ENCODE measurements around the gene FUZ.
A peak's percentile ranks its signal among the peaks of the same experiment; 100 is the strongest.

FUZ gene

GRCh38 chr19:49850487-49851342 is 37.6 kb upstream of the FUZ start, which contains the start of gene PTOV1:
Gene PTOV1 (plus strand): TSS chr19:49851159.
- DNase-seq (ENCODE audit: low spot score): peak; percentile 94

- no peak for DNase-seq (ENCODE audit: low spot score)
These were observed 37.1 kb upstream of the FUZ start for GRCh38 chr19:49850221-49850486.

GRCh38 chr19:49849433-49850220 is 36.5 kb upstream of the FUZ start:
- no peak for DNase-seq (ENCODE audit: low spot score)

GRCh38 chr19:49848938-49849337 is 35.8 kb upstream of the FUZ start:
- DNase-seq (ENCODE audit: low spot score): no peak

- peak; percentile 41 for DNase-seq (ENCODE audit: low spot score)
These were observed 34.9 kb upstream of the FUZ start for GRCh38 chr19:49847731-49848696.

GRCh38 chr19:49846408-49846807 is 33.3 kb upstream of the FUZ start:
- no peak for DNase-seq (ENCODE audit: low spot score)

- DNase-seq (ENCODE audit: low spot score): no peak
These were observed 32.3 kb upstream of the FUZ start for GRCh38 chr19:49845414-49845813.

GRCh38 chr19:49844138-49845095 is 31.3 kb upstream of the FUZ start:
- DNase-seq (ENCODE audit: low spot score): no peak

- no peak for DNase-seq (ENCODE audit: low spot score)
These were observed 30.2 kb upstream of the FUZ start for GRCh38 chr19:49843265-49843664.

GRCh38 chr19:49840736-49841249 is 27.7 kb upstream of the FUZ start:
- no peak for DNase-seq (ENCODE audit: low spot score)

GRCh38 chr19:49840321-49840720 is 27.2 kb upstream of the FUZ start:
- no peak for DNase-seq (ENCODE audit: low spot score)

GRCh38 chr19:49839713-49840112 is 26.6 kb upstream of the FUZ start:
- no peak for DNase-seq (ENCODE audit: low spot score)

GRCh38 chr19:49838885-49839588 is 25.9 kb upstream of the FUZ start:
- DNase-seq (ENCODE audit: low spot score): no peak

- no peak for DNase-seq (ENCODE audit: low spot score)
These were observed 24.3 kb upstream of the FUZ start for GRCh38 chr19:49837425-49837824.

GRCh38 chr19:49837009-49837310 is 23.9 kb upstream of the FUZ start:
- no peak for DNase-seq (ENCODE audit: low spot score)

- DNase-seq (ENCODE audit: low spot score): no peak
These were observed 23.3 kb upstream of the FUZ start for GRCh38 chr19:49836176-49837008.

- DNase-seq (ENCODE audit: low spot score): no peak
These were observed 22.5 kb upstream of the FUZ start for GRCh38 chr19:49835562-49835961.

- no peak for DNase-seq (ENCODE audit: low spot score)
These were observed 20.5 kb upstream of the FUZ start for GRCh38 chr19:49833599-49833998.

GRCh38 chr19:49832556-49832955 is 19.5 kb upstream of the FUZ start:
- DNase-seq (ENCODE audit: low spot score): no peak

GRCh38 chr19:49831592-49831991 is 18.5 kb upstream of the FUZ start:
- DNase-seq (ENCODE audit: low spot score): no peak
